Neural cell (in vitro differentiated cells): ENCODE measurements around the gene NLN. TPM values are rescaled to one million over a fixed set of nuclear protein-coding genes. Genes with fewer than 3 reads are reported as not detected.

Experiments
- H2AFZ ChIP-seq: fragments of 200-600, 300-800 bp; sonication (generic), shearing (Covaris generic); 2 replicates; pipeline ENCODE4 v1.6.0; 2014; ENCODE audit warnings: low read depth, mild to moderate bottlenecking, antibody characterized with exemption, low read length, moderate library complexity
- H3F3A ChIP-seq: fragments of 200-600 bp; shearing (Covaris generic); 2 replicates; pipeline ENCODE4 v1.6.1; 2016; ENCODE audit warnings: mild to moderate bottlenecking, moderate library complexity, mixed read lengths, antibody characterized with exemption, low read length; ENCODE audit not compliant: insufficient read depth, poor library complexity, severe bottlenecking
- H3K27ac ChIP-seq: fragments of 200-600, 300-800 bp; sonication (generic), shearing (Covaris generic); 2 replicates; pipeline ENCODE4 v1.5.1; 2014; ENCODE audit warnings: mild to moderate bottlenecking, low read length, moderate library complexity
- H3K27me3 ChIP-seq: fragments of 300-800, 200-600 bp; sonication (generic), shearing (Covaris generic); 2 replicates; pipeline ENCODE4 v1.6.0; 2014; ENCODE audit warnings: mild to moderate bottlenecking, low read depth, low read length, moderate library complexity; ENCODE audit not compliant: insufficient read depth
- H3K36me3 ChIP-seq: fragments of 300-800, 200-600 bp; sonication (generic), shearing (Covaris generic); 2 replicates; pipeline ENCODE4 v1.5.1; 2014; ENCODE audit warnings: mild to moderate bottlenecking, antibody characterized with exemption, low read length, moderate library complexity; ENCODE audit not compliant: insufficient read depth
- H3K4me2 ChIP-seq: fragments of 300-800, 200-600 bp; sonication (generic), shearing (Covaris generic); 2 replicates; pipeline ENCODE4 v1.6.0; 2014; ENCODE audit warnings: mild to moderate bottlenecking, low read length
- H3K4me3 ChIP-seq: fragments of 300-800, 200-600 bp; sonication (generic), shearing (Covaris generic); 2 replicates; pipeline ENCODE4 v1.5.1; 2014; ENCODE audit warnings: mild to moderate bottlenecking, low read length, moderate library complexity
- H3K79me2 ChIP-seq: fragments of 200-600 bp; shearing (Covaris generic); replicated peaks from 2 replicates; pipeline ENCODE4 v1.6.0; 2014; ENCODE audit warnings: mild to moderate bottlenecking, low read length, moderate library complexity; ENCODE audit not compliant: insufficient read depth
- H3K9ac ChIP-seq: fragments of 300-800, 200-600 bp; sonication (generic), shearing (Covaris generic); 2 replicates; pipeline ENCODE4 v1.6.1; 2016; ENCODE audit warnings: mild to moderate bottlenecking, low read length, mixed read lengths
- H3K9me2 ChIP-seq: fragments of 200-600 bp; shearing (Covaris generic); 2 replicates; pipeline ENCODE4 v1.6.1; 2016; ENCODE audit warnings: mild to moderate bottlenecking, low read length, mixed read lengths; ENCODE audit not compliant: insufficient read depth
- H3K9me3 ChIP-seq: fragments of 200-600, 300-800 bp; sonication (generic), shearing (Covaris generic); 2 replicates; pipeline ENCODE4 v1.6.1; 2016; ENCODE audit warnings: mild to moderate bottlenecking, mixed run types, low read length, moderate library complexity, mixed read lengths
- H4K20me1 ChIP-seq: fragments of 200-600 bp; shearing (Covaris generic); 2 replicates; pipeline ENCODE4 v1.6.1; 2016; ENCODE audit warnings: mild to moderate bottlenecking, mixed run types; ENCODE audit not compliant: insufficient read depth
- CTCF ChIP-seq: fragments of 450-650 bp; IDR thresholded peaks from 2 replicates; pipeline ENCODE4 v1.5.1; 2014; ENCODE audit warnings: antibody characterized with exemption, mild to moderate bottlenecking, moderate library complexity; ENCODE audit not compliant: poor library complexity, severe bottlenecking
- EP300 ChIP-seq: fragments of 450-650 bp; conservative IDR thresholded peaks from 2 replicates; pipeline ENCODE4 v1.6.1; 2014; ENCODE audit warnings: antibody characterized with exemption, mild to moderate bottlenecking, moderate library complexity; ENCODE audit not compliant: poor library complexity, severe bottlenecking
- EZH2 ChIP-seq: fragments of 200-600, 300-800 bp; shearing (Covaris generic), sonication (generic); IDR thresholded peaks from 2 replicates; pipeline ENCODE4 v1.6.1; 2014; ENCODE audit warnings: antibody characterized with exemption, low read length, borderline replicate concordance, mild to moderate bottlenecking; ENCODE audit not compliant: insufficient read depth, poor library complexity, severe bottlenecking
- MXI1 ChIP-seq: fragments of 450-650 bp; conservative IDR thresholded peaks from 2 replicates; pipeline ENCODE4 v1.6.1; 2014; ENCODE audit warnings: antibody characterized with exemption, mild to moderate bottlenecking; ENCODE audit not compliant: poor library complexity, severe bottlenecking
- POLR2AphosphoS5 ChIP-seq: IDR thresholded peaks from 2 replicates; pipeline ENCODE4 v1.6.1; 2012
- RAD21 ChIP-seq: fragments of 450-650 bp; conservative IDR thresholded peaks from 2 replicates; pipeline ENCODE4 v1.6.1; 2014; ENCODE audit warnings: antibody characterized with exemption, mild to moderate bottlenecking, moderate library complexity
- REST ChIP-seq: IDR thresholded peaks from 2 replicates; pipeline ENCODE4 v1.6.1; 2012; ENCODE audit warnings: borderline replicate concordance
- SMC3 ChIP-seq: fragments of 450-650 bp; conservative IDR thresholded peaks from 2 replicates; pipeline ENCODE4 v1.6.1; 2014; ENCODE audit warnings: antibody characterized with exemption, mild to moderate bottlenecking, moderate library complexity; ENCODE audit not compliant: poor library complexity
- TAF1 ChIP-seq: IDR thresholded peaks from 2 replicates; pipeline ENCODE4 v1.6.1; 2012; ENCODE audit warnings: low read depth
- polyA plus RNA-seq: library from polyadenylated mRNA; depleted of rRNA; stranded (reverse); fragments of >200 nt; gene quantifications from 2 replicates; pipeline ENCODE4 v1.2.3, GENCODE V29; 2014

Gene NLN
- polyA plus RNA-seq, 1 donor from 2014 or later, result 18.7 TPM

- H3K4me3 ChIP-seq, result no peak overlapping the region
- H3K9me2 ChIP-seq, result no peaks in the 10 kb centered on the region
- H3K4me2 ChIP-seq, result no peak overlapping the region
- H3K9ac ChIP-seq, result no peak overlapping the region
- H3F3A ChIP-seq, result no peaks in the 10 kb centered on the region
- no peak for TF ChIP-seq EP300
- no peak for TF ChIP-seq MXI1
- no peak for TF ChIP-seq CTCF
- no peak for TF ChIP-seq EZH2
- TF ChIP-seq RAD21, result no peak
- no peak for TF ChIP-seq SMC3
- TF ChIP-seq POLR2AphosphoS5, result no peak
- no peak for TF ChIP-seq REST
- TF ChIP-seq TAF1, result no peak
- H3K27ac ChIP-seq, result no peak overlapping the region
- H4K20me1 ChIP-seq, result no peaks in the 10 kb centered on the region
- no peaks in the 10 kb centered on the region for H3K36me3 ChIP-seq
- no peak overlapping the region for H2AFZ ChIP-seq
- H3K79me2 ChIP-seq, result no peaks in the 10 kb centered on the region
- no peaks in the 10 kb centered on the region for H3K9me3 ChIP-seq
- H3K27me3 ChIP-seq, result no peaks in the 10 kb centered on the region
These were observed 94.7 kb downstream of the NLN start for GRCh38 chr5:65816729-65817128.

GRCh38 chr5:65817931-65818330 lies 95.9 kb downstream of the NLN start:
- Histone ChIP-seq H3F3A (no peaks in the 10 kb centered on the region), H2AFZ (no peak overlapping the region), H3K36me3 (no peaks in the 10 kb centered on the region), H3K9me2 (no peaks in the 10 kb centered on the region), H4K20me1 (no peaks in the 10 kb centered on the region), H3K27ac (no peak overlapping the region), H3K79me2 (no peaks in the 10 kb centered on the region), H3K9me3 (no peaks in the 10 kb centered on the region), H3K4me3 (no peak overlapping the region), H3K9ac (no peak overlapping the region), H3K4me2 (no peak overlapping the region), H3K27me3 (no peaks in the 10 kb centered on the region)
- TF ChIP-seq EP300 (no peak), CTCF (no peak)
